KOPT-K1 (cell line): ENCODE measurements around the gene LOXL1.

Experiments used
- H3K27ac ChIP-seq: fragments of 200-600 bp; sonication (generic); 2 replicates; pipeline ENCODE4 v1.5.1; 2016; ENCODE audit warnings: antibody characterized with exemption, mild to moderate bottlenecking, low read depth, low read length; ENCODE audit not compliant: poor library complexity, severe bottlenecking
- H3K36me3 ChIP-seq: fragments of 200-600 bp; sonication (generic); 2 replicates; pipeline ENCODE4 v1.5.1; 2017; ENCODE audit warnings: antibody characterized with exemption, mild to moderate bottlenecking, low read length, moderate library complexity; ENCODE audit not compliant: insufficient read depth
- H3K9me3 ChIP-seq: fragments of 200-600 bp; sonication (generic); 2 replicates; pipeline ENCODE4 v1.5.1; 2017; ENCODE audit warnings: antibody characterized with exemption, low read length, mild to moderate bottlenecking; ENCODE audit not compliant: insufficient read depth, poor library complexity, severe bottlenecking

The LOXL1 gene

GRCh38 chr15:73924171-73924921, 1.9 kb upstream of the LOXL1 start:
- Histone ChIP-seq H3K9me3 (no peaks in the 10 kb centered on the region), H3K36me3 (no peaks in the 10 kb centered on the region), H3K27ac (no peak overlapping the region)

GRCh38 chr15:73925848-73926218, 429 bp upstream of the LOXL1 start:
- H3K27ac ChIP-seq = no peak overlapping the region

GRCh38 chr15:73927003-73927475, 777 bp downstream of the LOXL1 start:
- Histone ChIP-seq H3K36me3 (no peaks in the 10 kb centered on the region), H3K27ac (no peak overlapping the region), H3K9me3 (no peaks in the 10 kb centered on the region)

More at GRCh38 chr15:73925848-73926218, 429 bp upstream of the LOXL1 start:
- H3K36me3 ChIP-seq = no peaks in the 10 kb centered on the region
- no peaks in the 10 kb centered on the region for H3K9me3 ChIP-seq

- H3K27ac ChIP-seq = peak overlapping the region; percentile 36
- no peaks in the 10 kb centered on the region for H3K36me3 ChIP-seq
- no peaks in the 10 kb centered on the region for H3K9me3 ChIP-seq
Observed at GRCh38 chr15:73927476-73928240, 1.4 kb downstream of the LOXL1 start.

- no peaks in the 10 kb centered on the region for H3K9me3 ChIP-seq
- H3K27ac ChIP-seq = peak overlapping the region; percentile 36
- no peaks in the 10 kb centered on the region for H3K36me3 ChIP-seq
Observed at GRCh38 chr15:73928241-73928579, 1.9 kb downstream of the LOXL1 start.

GRCh38 chr15:73928971-73929627, 2.8 kb downstream of the LOXL1 start:
- H3K27ac ChIP-seq = peak overlapping the region; percentile 52
- H3K9me3 ChIP-seq = no peaks in the 10 kb centered on the region

GRCh38 chr15:73930371-73930770, 4.1 kb downstream of the LOXL1 start:
- H3K36me3 ChIP-seq = no peaks in the 10 kb centered on the region
- no peaks in the 10 kb centered on the region for H3K9me3 ChIP-seq
- H3K27ac ChIP-seq = no peak overlapping the region

More at GRCh38 chr15:73928971-73929627, 2.8 kb downstream of the LOXL1 start:
- H3K36me3 ChIP-seq = no peaks in the 10 kb centered on the region

GRCh38 chr15:73930790-73931281, 4.6 kb downstream of the LOXL1 start:
- H3K9me3 ChIP-seq = no peaks in the 10 kb centered on the region
- H3K27ac ChIP-seq = no peak overlapping the region
- H3K36me3 ChIP-seq = no peaks in the 10 kb centered on the region

GRCh38 chr15:73931441-73931840, 5.2 kb downstream of the LOXL1 start:
- no peak overlapping the region for H3K27ac ChIP-seq
- H3K9me3 ChIP-seq = no peaks in the 10 kb centered on the region
- H3K36me3 ChIP-seq = no peaks in the 10 kb centered on the region

GRCh38 chr15:73932381-73933191, 6.3 kb downstream of the LOXL1 start:
- Histone ChIP-seq H3K36me3 (no peaks in the 10 kb centered on the region), H3K9me3 (no peaks in the 10 kb centered on the region), H3K27ac (no peak overlapping the region)

- H3K27ac ChIP-seq = no peak overlapping the region
- H3K36me3 ChIP-seq = no peaks in the 10 kb centered on the region
- H3K9me3 ChIP-seq = no peaks in the 10 kb centered on the region
Observed at GRCh38 chr15:73934281-73934680, 8.0 kb downstream of the LOXL1 start.

GRCh38 chr15:73935547-73935946, 9.3 kb downstream of the LOXL1 start:
- Histone ChIP-seq H3K9me3 (no peaks in the 10 kb centered on the region), H3K36me3 (no peaks in the 10 kb centered on the region), H3K27ac (no peak overlapping the region)

- Histone ChIP-seq H3K27ac (no peak overlapping the region), H3K36me3 (no peaks in the 10 kb centered on the region), H3K9me3 (no peaks in the 10 kb centered on the region)
Observed at GRCh38 chr15:73936181-73936580, 9.9 kb downstream of the LOXL1 start.

GRCh38 chr15:73936588-73937290, 10.5 kb downstream of the LOXL1 start:
- Histone ChIP-seq H3K9me3 (no peaks in the 10 kb centered on the region), H3K27ac (no peak overlapping the region), H3K36me3 (no peaks in the 10 kb centered on the region)
